GM19328 (cell line): Measurements from ENCODE around the gene SPATA17.

Experiments used
- ATAC-seq: cut with Tn5 transposase; IDR thresholded peaks from one replicate; pipeline ENCODE4 v1.9.1; 2021; ENCODE audit warnings: mild to moderate bottlenecking, moderate library complexity; ENCODE audit not compliant: unreplicated experiment

Gene SPATA17

GRCh38 chr1:217910791-217911320 lies 279.7 kb downstream of the SPATA17 start:
- ATAC-seq, result no peak

DNA sequence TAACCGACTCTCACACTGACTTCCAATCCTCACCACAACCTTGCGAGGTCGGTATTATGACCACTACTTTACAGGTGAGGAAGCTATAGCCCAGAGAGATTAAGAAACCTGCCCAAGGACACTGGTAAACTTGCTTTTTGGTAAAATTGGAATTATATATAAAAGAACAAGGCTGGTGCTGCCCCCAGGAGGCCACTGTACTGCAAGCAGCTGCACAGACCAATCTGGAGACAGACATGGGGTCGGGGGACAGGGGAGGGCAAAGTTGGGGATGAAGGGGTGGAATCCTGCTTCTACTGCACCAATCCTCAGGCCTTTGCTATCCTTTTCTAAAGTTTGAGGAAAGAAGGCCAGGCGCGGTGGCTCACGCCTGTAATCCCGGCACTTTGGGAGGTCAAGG lies 280.8 kb downstream of the SPATA17 start:
- ATAC-seq, result no peak

DNA sequence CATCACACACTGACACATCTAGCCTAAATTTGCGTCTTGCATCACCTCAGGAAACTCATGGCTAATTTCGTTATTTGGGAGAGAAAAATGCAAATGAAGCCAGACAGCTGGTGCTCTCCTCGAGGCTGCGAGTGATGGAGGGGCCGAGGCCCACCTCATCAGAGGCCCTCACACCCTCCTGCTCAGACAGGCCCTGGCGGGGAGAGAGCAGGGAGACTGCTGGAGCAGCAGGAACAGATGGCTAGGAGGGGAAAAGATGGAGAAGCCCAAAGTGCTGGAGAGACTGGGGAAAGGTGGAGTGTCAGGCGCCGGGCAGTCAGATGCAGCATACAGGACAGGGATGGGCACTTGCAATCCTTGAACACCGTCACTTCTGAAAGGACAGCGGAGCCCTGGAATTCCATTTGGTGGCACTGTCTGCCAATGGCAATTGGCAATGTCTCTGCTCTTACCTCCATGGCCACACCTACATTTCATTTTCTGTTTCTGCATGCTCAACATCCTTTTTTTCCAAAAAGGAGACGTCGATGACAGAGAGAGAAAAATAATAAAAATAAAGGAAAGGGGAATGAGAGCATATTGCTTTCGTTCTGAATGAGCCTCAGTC lies 286.2 kb downstream of the SPATA17 start:
- no peak for ATAC-seq

GRCh38 chr1:217919683-217920388 lies 288.7 kb downstream of the SPATA17 start:
- ATAC-seq, result no peak
